ENCODE results near the gene CSNK1G1.
"Not testable (repeated sequence)": the region's sequence is repeated elsewhere in the genome, so short reads cannot be mapped to it uniquely, and the experiment has no call there.

CSNK1G1 gene

GRCh38 chr15:64237677-64238076 lies 118.3 kb downstream of the CSNK1G1 start:
- DNase-seq (ENCODE audit: low spot score): no peak

GRCh38 chr15:64236156-64236894 lies 119.6 kb downstream of the CSNK1G1 start:
- DNase-seq (ENCODE audit: low spot score): no peak

GRCh38 chr15:64235552-64235951 lies 120.4 kb downstream of the CSNK1G1 start:
- no peak for DNase-seq (ENCODE audit: low spot score)

GRCh38 chr15:64233299-64233698 lies 122.7 kb downstream of the CSNK1G1 start:
- no peak for DNase-seq (ENCODE audit: low spot score)

GRCh38 chr15:64232400-64232799 lies 123.6 kb downstream of the CSNK1G1 start:
- no peak for DNase-seq (ENCODE audit: low spot score)

GRCh38 chr15:64229129-64229724 lies 126.7 kb downstream of the CSNK1G1 start:
- DNase-seq (ENCODE audit: low spot score): no peak

- DNase-seq (ENCODE audit: low spot score): no peak
These were observed 130.2 kb downstream of the CSNK1G1 start for GRCh38 chr15:64225804-64226203.

GRCh38 chr15:64224511-64224910 lies 131.5 kb downstream of the CSNK1G1 start:
- DNase-seq (ENCODE audit: low spot score): peak; percentile 9

GRCh38 chr15:64223882-64224281 lies 132.1 kb downstream of the CSNK1G1 start:
- DNase-seq (ENCODE audit: low spot score): no peak

- DNase-seq (ENCODE audit: low spot score): no peak
These were observed 133.2 kb downstream of the CSNK1G1 start for GRCh38 chr15:64222573-64223366.

- DNase-seq (ENCODE audit: low spot score): not testable (repeated sequence)
These were observed 134.1 kb downstream of the CSNK1G1 start for GRCh38 chr15:64221911-64222310.

GRCh38 chr15:64217429-64217750 lies 138.6 kb downstream of the CSNK1G1 start:
- not testable (repeated sequence) for DNase-seq (ENCODE audit: low spot score)

- peak; percentile 7 for DNase-seq (ENCODE audit: low spot score)
These were observed 139.1 kb downstream of the CSNK1G1 start for GRCh38 chr15:64216730-64217428.

- DNase-seq (ENCODE audit: low spot score): no peak
These were observed 139.8 kb downstream of the CSNK1G1 start for GRCh38 chr15:64216196-64216595.

GRCh38 chr15:64213646-64214045 lies 142.3 kb downstream of the CSNK1G1 start:
- no peak for DNase-seq (ENCODE audit: low spot score)

- DNase-seq (ENCODE audit: low spot score): no peak
These were observed 144.3 kb downstream of the CSNK1G1 start for GRCh38 chr15:64211696-64212095.

GRCh38 chr15:64210371-64210770 lies 145.6 kb downstream of the CSNK1G1 start:
- no peak for DNase-seq (ENCODE audit: low spot score)

GRCh38 chr15:64209680-64210334 lies 146.2 kb downstream of the CSNK1G1 start:
- no peak for DNase-seq (ENCODE audit: low spot score)

- DNase-seq (ENCODE audit: low spot score): no peak
These were observed 150.8 kb downstream of the CSNK1G1 start for GRCh38 chr15:64205202-64205601.

- DNase-seq (ENCODE audit: low spot score): no peak
These were observed 158.5 kb downstream of the CSNK1G1 start for GRCh38 chr15:64197425-64197824.

- no peak for DNase-seq (ENCODE audit: low spot score)
These were observed 162.0 kb downstream of the CSNK1G1 start for GRCh38 chr15:64193971-64194370.

All from COLO829 (cell line).